ENCODE measurements around the gene DHX8.
A peak's percentile ranks its signal among the peaks of the same experiment; 100 is the strongest.

DHX8 gene

GRCh38 chr17:43545383-43545632 lies 61.5 kb downstream of the DHX8 start:
- peak overlapping the region; percentile 71 for H3K4me3 ChIP-seq (replicated peaks; ENCODE audit: insufficient read depth, low read length)
- no peak for DNase-seq (ENCODE audit: low read depth in 1 of 2, low spot score in 1 of 2)
- H3K27ac ChIP-seq (replicated peaks): peak overlapping the region; percentile 46; the same call in 1 of the 2 replicates
- no peak for TF ChIP-seq POLR2AphosphoS5 (IDR thresholded peaks at IDR 0.05; ENCODE audit: low read depth)
- no peak for TF ChIP-seq CTCF (IDR thresholded peaks at IDR 0.05; ENCODE audit: insufficient read depth, low read length)
- no peak for TF ChIP-seq SPI1 (IDR thresholded peaks at IDR 0.05; ENCODE audit: borderline replicate concordance, low read depth)
- no peak for TF ChIP-seq REST (IDR thresholded peaks at IDR 0.05; ENCODE audit: insufficient replicate concordance, low read depth)
- no peak for TF ChIP-seq GABPA (IDR thresholded peaks at IDR 0.05; ENCODE audit: low read depth)
- no peaks in the 10 kb centered on the region for H3K27me3 ChIP-seq (ENCODE audit: insufficient read depth, poor library complexity, severe bottlenecking)

GRCh38 chr17:43546319-43547188 lies 62.8 kb downstream of the DHX8 start, which contains the start of gene ETV4:
Gene ETV4, minus strand, starts transcription at chr17:43546340. Its CDS starts 723 bp downstream, at chr17:43545617.
- Histone ChIP-seq H3K4me3 (replicated peaks; ENCODE audit: insufficient read depth, low read length) (peak within 1 kb of the TSS; percentile 71), H3K27me3 (ENCODE audit: insufficient read depth, poor library complexity, severe bottlenecking) (no peaks in the 10 kb centered on the region), H3K27ac (replicated peaks) (peak within 1 kb of the TSS; percentile 46)
- TF ChIP-seq GABPA (IDR thresholded peaks at IDR 0.05; ENCODE audit: low read depth) (no peak), POLR2AphosphoS5 (IDR thresholded peaks at IDR 0.05; ENCODE audit: low read depth) (no peak), SPI1 (IDR thresholded peaks at IDR 0.05; ENCODE audit: borderline replicate concordance, low read depth) (no peak), REST (IDR thresholded peaks at IDR 0.05; ENCODE audit: insufficient replicate concordance, low read depth) (no peak), CTCF (IDR thresholded peaks at IDR 0.05; ENCODE audit: insufficient read depth, low read length) (no peak)
- DNase-seq (ENCODE audit: low read depth in 1 of 2, low spot score in 1 of 2): peak; percentile 88 to 93

- Histone ChIP-seq H3K27ac (replicated peaks) (no peak overlapping the region), H3K27me3 (ENCODE audit: insufficient read depth, poor library complexity, severe bottlenecking) (no peaks in the 10 kb centered on the region), H3K4me3 (replicated peaks; ENCODE audit: insufficient read depth, low read length) (no peak overlapping the region)
- TF ChIP-seq POLR2AphosphoS5 (IDR thresholded peaks at IDR 0.05; ENCODE audit: low read depth) (no peak), REST (IDR thresholded peaks at IDR 0.05; ENCODE audit: insufficient replicate concordance, low read depth) (no peak), SPI1 (IDR thresholded peaks at IDR 0.05; ENCODE audit: borderline replicate concordance, low read depth) (no peak), CTCF (IDR thresholded peaks at IDR 0.05; ENCODE audit: insufficient read depth, low read length) (no peak), GABPA (IDR thresholded peaks at IDR 0.05; ENCODE audit: low read depth) (no peak)
- DNase-seq (ENCODE audit: low read depth in 1 of 2, low spot score in 1 of 2): no peak
These were observed 63.4 kb downstream of the DHX8 start for GRCh38 chr17:43547189-43547550.
